Endothelial cell of umbilical vein (primary cell): Measurements from ENCODE around the gene REC8. TPM values are rescaled to one million over a fixed set of nuclear protein-coding genes. Genes with fewer than 3 reads are reported as not detected.

Experiments used
- BruUV-seq: library from RNA; stranded (reverse); fragments of 400-500 nt; replicated peaks from 2 replicates; lab custom pipeline; 2021; lab: Mats Ljungman, UMichigan
- CTCF ChIA-PET: fragments of 300-600, 350-600 bp; sonication (Branson Sonifier 250); formaldehyde crosslinking; loops from one replicate; lab custom pipeline; 2021; ENCODE audit warnings: antibody characterized with exemption, inconsistent platforms; lab: Charles Lee
- POLR2A ChIA-PET: fragments of 300-600, 350-600 bp; sonication (Branson Sonifier 250); formaldehyde crosslinking; loops from one replicate; lab custom pipeline; 2021; ENCODE audit warnings: antibody characterized with exemption, inconsistent platforms; lab: Charles Lee
- DNase-seq: peaks from one replicate; pipeline ENCODE4 v3.0.0-alpha.2; 2011; ENCODE audit warnings: low read depth, low spot score
- FAIRE-seq: peaks from 2 replicates; lab custom pipeline; 2011; peaks lifted over from hg19 to GRCh38; lab: Jason Lieb, UNC
- H2AFZ ChIP-seq: 2 replicates; pipeline ENCODE4 v1.6.0; 2012; ENCODE audit warnings: low read depth, low read length, control low read depth, inconsistent platforms
- H3K27ac ChIP-seq: 2 replicates; pipeline ENCODE4 v1.5.1; 2011; ENCODE audit warnings: low read depth, mild to moderate bottlenecking, control low read depth, low read length, moderate library complexity; ENCODE audit not compliant: insufficient read depth
- H3K27me3 ChIP-seq, 2 experiments: 2 replicates each; pipeline versions ENCODE4 v1.6.0 to v1.6.1; 2011; ENCODE audit warnings: low read length in 2 of 2, mixed read lengths in 1 of 2; ENCODE audit not compliant: control insufficient read depth in 2 of 2, insufficient read depth in 2 of 2
- H3K36me3 ChIP-seq, 2 experiments: 2 replicates in 1 of 2; 3 replicates in 1 of 2; pipeline ENCODE4 v1.5.1; 2011; ENCODE audit warnings: low read length in 2 of 2, mild to moderate bottlenecking in 1 of 2, moderate library complexity in 1 of 2; ENCODE audit not compliant: control insufficient read depth in 2 of 2, insufficient read depth in 2 of 2; ENCODE audit errors: extremely low read depth in 1 of 2
- H3K4me1 ChIP-seq: 3 replicates; pipeline ENCODE4 v1.5.1; 2011; ENCODE audit warnings: mild to moderate bottlenecking, low read length; ENCODE audit not compliant: control insufficient read depth, insufficient read depth; ENCODE audit errors: extremely low read depth
- H3K4me2 ChIP-seq: 2 replicates; pipeline ENCODE4 v1.6.1; 2011; ENCODE audit warnings: low read length, control low read depth, mixed read lengths; ENCODE audit not compliant: insufficient read depth
- H3K4me3 ChIP-seq, 3 experiments: fragments of 200-600 bp in 1 of 3; sonication (generic), shearing (Covaris generic) in 1 of 3; replicated peaks in 1 of 3; 2 replicates each; pipeline ENCODE4 v1.5.1; 2011 to 2016; ENCODE audit warnings: control low read depth in 3 of 3, low read length in 3 of 3, mild to moderate bottlenecking in 2 of 3, inconsistent platforms in 1 of 3, low read depth in 1 of 3, moderate library complexity in 1 of 3; ENCODE audit not compliant: insufficient read depth in 1 of 3
- H3K79me2 ChIP-seq: 2 replicates; pipeline ENCODE4 v1.6.0; 2012; ENCODE audit warnings: low read length, inconsistent platforms; ENCODE audit not compliant: control insufficient read depth, insufficient read depth
- H3K9ac ChIP-seq: replicated peaks from 2 replicates; pipeline ENCODE3; 2011; ENCODE audit warnings: low read length, control low read depth; ENCODE audit not compliant: insufficient read depth; ENCODE audit errors: extremely low read depth
- H3K9me1 ChIP-seq: replicated peaks from 3 replicates; pipeline ENCODE4 v1.6.0; 2011; ENCODE audit warnings: mild to moderate bottlenecking, low read length; ENCODE audit not compliant: control insufficient read depth, insufficient read depth; ENCODE audit errors: extremely low read depth
- H3K9me3 ChIP-seq: replicated peaks from 2 replicates; pipeline ENCODE4 v1.5.1; 2012; ENCODE audit warnings: low read length, inconsistent platforms; ENCODE audit not compliant: control insufficient read depth, insufficient read depth
- H4K20me1 ChIP-seq: replicated peaks from 2 replicates; pipeline ENCODE3; 2011; ENCODE audit warnings: mild to moderate bottlenecking, low read length; ENCODE audit not compliant: control insufficient read depth, insufficient read depth; ENCODE audit errors: extremely low read depth
- EZH2 ChIP-seq: IDR thresholded peaks from 2 replicates; pipeline ENCODE4 v1.6.1; 2012; ENCODE audit warnings: borderline replicate concordance, low read depth, mild to moderate bottlenecking, moderate library complexity, low read length, inconsistent platforms; ENCODE audit not compliant: severe bottlenecking
- FOS ChIP-seq: IDR thresholded peaks from 2 replicates; pipeline ENCODE4 v1.6.1; 2011; ENCODE audit warnings: mild to moderate bottlenecking, low read length, moderate library complexity, borderline replicate concordance; ENCODE audit not compliant: insufficient read depth
- GATA2 ChIP-seq: IDR thresholded peaks from 2 replicates; pipeline ENCODE4 v1.7.0; 2011; ENCODE audit warnings: low read depth, mild to moderate bottlenecking, moderate library complexity, mixed read lengths, low read length; ENCODE audit not compliant: insufficient read length, insufficient read depth
- JUN ChIP-seq: IDR thresholded peaks from 2 replicates; pipeline ENCODE4 v1.6.1; 2011; ENCODE audit warnings: borderline replicate concordance, low read depth; ENCODE audit not compliant: insufficient read length, insufficient read depth
- MYC ChIP-seq: IDR thresholded peaks from one replicate; pipeline ENCODE4 v1.6.1; 2011; ENCODE audit warnings: mild to moderate bottlenecking, low read depth, low read length
- POLR2A ChIP-seq: IDR thresholded peaks from 2 replicates; pipeline ENCODE4 v1.6.1; 2012; ENCODE audit warnings: low read depth, mild to moderate bottlenecking, control low read depth, low read length
- POLR2AphosphoS5 ChIP-seq: IDR thresholded peaks from 2 replicates; pipeline ENCODE4 v1.6.1; 2012; ENCODE audit warnings: low read depth, mild to moderate bottlenecking, control low read depth, low read length, moderate library complexity; ENCODE audit not compliant: insufficient read depth
- dilution Hi-C: fragments of 300-500 bp; cut with MboI; formaldehyde crosslinking; loops from one replicate; pipeline ENCODE4 v1.15.0; 2019; ENCODE audit warnings: low sequenced_read_pairs; ENCODE audit not compliant: extremely low pct_ligation_motif_present
- intact Hi-C: fragments of 100-400 bp; cut with micrococcal nuclease; formaldehyde crosslinking; loops from one replicate; pipeline ENCODE4 v1.10.0; 2022
- polyA plus RNA-seq, 4 experiments: library from polyadenylated mRNA; depleted of rRNA in 3 of 4; stranded (reverse) in 3 of 4; unstranded in 1 of 4; fragments of >200 nt; gene quantifications; 2 replicates each; pipeline versions ENCODE4 v1.2.1 to v1.2.3, GENCODE V29; 2011 to 2012; ENCODE audit warnings: missing spikeins in 1 of 4
- total RNA-seq: library from RNA; stranded (reverse); gene quantifications from 2 replicates; pipeline ENCODE4 v1.2.3, GENCODE V29; 2021
- TF ChIP-seq, protein P1 (sequence below), 2 donors: IDR thresholded peaks; 1 replicate in 1 of 2; 2 replicates in 1 of 2; pipeline ENCODE4 v1.5.1; 2011; ENCODE audit warnings: low read length in 2 of 2, mild to moderate bottlenecking in 2 of 2, moderate library complexity in 2 of 2, control low read depth in 1 of 2, inconsistent platforms in 1 of 2, low read depth in 1 of 2; ENCODE audit not compliant: insufficient read depth in 1 of 2; ENCODE audit errors: extremely low read depth in 1 of 2
- TF ChIP-seq, protein P2 (sequence below): IDR thresholded peaks from 2 replicates; pipeline ENCODE4 v1.6.1; 2011; ENCODE audit not compliant: insufficient read depth, insufficient read length

REC8 gene
- total and polyA plus RNA-seq, 2 donors (not counting 3 experiments of a cell fraction or from before 2014, with no cell fraction given), result 12.5 to 33.6 TPM

DNA sequence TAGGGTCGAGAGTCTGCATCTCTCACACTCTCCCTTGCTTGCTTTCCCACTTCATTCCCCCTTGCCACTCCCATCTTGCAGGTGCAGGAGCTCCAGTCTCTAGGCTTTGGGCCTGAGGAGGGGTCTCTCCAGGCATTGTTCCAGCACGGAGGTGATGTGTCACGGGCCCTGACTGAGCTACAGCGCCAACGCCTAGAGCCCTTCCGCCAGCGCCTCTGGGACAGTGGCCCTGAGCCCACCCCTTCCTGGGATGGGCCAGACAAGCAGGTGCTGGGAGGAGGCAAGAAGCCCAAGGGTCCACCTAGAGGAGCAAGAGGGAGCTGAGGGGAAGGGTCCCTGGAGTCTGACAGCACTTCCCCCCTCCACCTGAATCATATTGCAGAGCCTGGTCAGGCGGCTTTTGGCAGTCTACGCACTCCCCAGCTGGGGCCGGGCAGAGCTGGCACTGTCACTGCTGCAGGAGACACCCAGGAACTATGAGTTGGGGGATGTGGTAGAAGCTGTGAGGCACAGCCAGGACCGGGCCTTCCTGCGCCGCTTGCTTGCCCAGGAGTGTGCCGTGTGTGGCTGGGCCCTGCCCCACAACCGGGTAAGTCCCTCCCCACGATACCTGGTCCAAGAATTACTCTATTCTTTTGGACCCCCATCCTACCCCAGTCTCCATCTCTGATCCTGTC is 20.3 kb upstream of the REC8 start:
- H3K36me3 ChIP-seq, result peaks cover 14 to 35% of the 10 kb centered on the region in 2 experiments
- no TSS peak for BruUV-seq
- peaks cover 15% of the 10 kb centered on the region for H3K79me2 ChIP-seq
- H3K9me3 ChIP-seq, result no peaks in the 10 kb centered on the region
- DNase-seq, result no peak
- intact Hi-C loops, result no loop called here
- no peak for FAIRE-seq
- no peaks in the 10 kb centered on the region for H3K9me1 ChIP-seq
- TF ChIP-seq EZH2 (no peak), JUN (no peak), FOS (no peak), MYC (no peak), GATA2 (no peak), POLR2AphosphoS5 (no peak), POLR2A (no peak)
- TF ChIP-seq, protein P1, sequence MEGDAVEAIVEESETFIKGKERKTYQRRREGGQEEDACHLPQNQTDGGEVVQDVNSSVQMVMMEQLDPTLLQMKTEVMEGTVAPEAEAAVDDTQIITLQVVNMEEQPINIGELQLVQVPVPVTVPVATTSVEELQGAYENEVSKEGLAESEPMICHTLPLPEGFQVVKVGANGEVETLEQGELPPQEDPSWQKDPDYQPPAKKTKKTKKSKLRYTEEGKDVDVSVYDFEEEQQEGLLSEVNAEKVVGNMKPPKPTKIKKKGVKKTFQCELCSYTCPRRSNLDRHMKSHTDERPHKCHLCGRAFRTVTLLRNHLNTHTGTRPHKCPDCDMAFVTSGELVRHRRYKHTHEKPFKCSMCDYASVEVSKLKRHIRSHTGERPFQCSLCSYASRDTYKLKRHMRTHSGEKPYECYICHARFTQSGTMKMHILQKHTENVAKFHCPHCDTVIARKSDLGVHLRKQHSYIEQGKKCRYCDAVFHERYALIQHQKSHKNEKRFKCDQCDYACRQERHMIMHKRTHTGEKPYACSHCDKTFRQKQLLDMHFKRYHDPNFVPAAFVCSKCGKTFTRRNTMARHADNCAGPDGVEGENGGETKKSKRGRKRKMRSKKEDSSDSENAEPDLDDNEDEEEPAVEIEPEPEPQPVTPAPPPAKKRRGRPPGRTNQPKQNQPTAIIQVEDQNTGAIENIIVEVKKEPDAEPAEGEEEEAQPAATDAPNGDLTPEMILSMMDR (IDR thresholded peaks at IDR 0.05; ENCODE audit: extremely low read depth in 1 of 2, insufficient read depth in 1 of 2, low read depth in 1 of 2, low read length in 2 of 2), result no peak
- TF ChIP-seq, protein P2, sequence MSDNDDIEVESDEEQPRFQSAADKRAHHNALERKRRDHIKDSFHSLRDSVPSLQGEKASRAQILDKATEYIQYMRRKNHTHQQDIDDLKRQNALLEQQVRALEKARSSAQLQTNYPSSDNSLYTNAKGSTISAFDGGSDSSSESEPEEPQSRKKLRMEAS, result no peak
- H3K4me1 ChIP-seq, result peaks cover 7% of the 10 kb centered on the region
- dilution Hi-C loops, result no loop called here
- H3K4me2 ChIP-seq, result no peak overlapping the region
- ChIA-PET POLR2A (no interaction called here), CTCF (interaction anchor here (7.8 kb wide), 1 partner anchor 9 kb away, joined by 63 read pairs; the partner anchor contains the start of gene IRF9)
- no peak overlapping the region for H2AFZ ChIP-seq
- H3K27me3 ChIP-seq, result no peaks in the 10 kb centered on the region
- H3K9ac ChIP-seq, result no peak overlapping the region
- no peak overlapping the region for H3K27ac ChIP-seq
- H3K4me3 ChIP-seq, result no peak overlapping the region
- no peaks in the 10 kb centered on the region for H4K20me1 ChIP-seq
